Activated T-cell treated with anti-CD3 and anti-CD28 coated beads, Interleukin-2, amount 50 U/mL, for 1 hour (primary cell): ENCODE data around the gene SYT14.
"Not testable (repeated sequence)": the region's sequence is repeated elsewhere in the genome, so short reads cannot be mapped to it uniquely, and the experiment has no call there.

ENCODE experiments used
- DNase-seq: peaks from one replicate; pipeline ENCODE4 v3.0.0-alpha.2; 2020

The SYT14 gene

DNA sequence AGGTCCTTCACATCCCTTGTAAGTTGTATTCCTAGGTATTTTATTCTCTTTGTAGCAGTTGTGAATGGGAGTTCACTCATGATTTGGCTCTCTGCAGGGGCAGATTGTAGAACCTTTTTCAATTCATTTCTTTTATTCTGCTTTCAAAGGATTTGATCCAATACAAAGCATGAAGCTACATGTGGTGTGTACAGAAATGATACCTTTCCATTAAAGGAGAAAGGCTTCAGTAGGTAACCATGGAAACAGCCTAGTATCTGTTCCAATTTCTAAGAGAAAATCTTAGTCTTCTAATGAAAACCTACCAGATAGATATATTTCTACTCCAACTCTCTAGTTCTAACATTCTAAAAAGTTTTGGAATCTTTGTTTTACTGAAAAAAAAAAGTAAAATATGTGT is 105.0 kb downstream of the SYT14 start:
- no peak for DNase-seq

DNA sequence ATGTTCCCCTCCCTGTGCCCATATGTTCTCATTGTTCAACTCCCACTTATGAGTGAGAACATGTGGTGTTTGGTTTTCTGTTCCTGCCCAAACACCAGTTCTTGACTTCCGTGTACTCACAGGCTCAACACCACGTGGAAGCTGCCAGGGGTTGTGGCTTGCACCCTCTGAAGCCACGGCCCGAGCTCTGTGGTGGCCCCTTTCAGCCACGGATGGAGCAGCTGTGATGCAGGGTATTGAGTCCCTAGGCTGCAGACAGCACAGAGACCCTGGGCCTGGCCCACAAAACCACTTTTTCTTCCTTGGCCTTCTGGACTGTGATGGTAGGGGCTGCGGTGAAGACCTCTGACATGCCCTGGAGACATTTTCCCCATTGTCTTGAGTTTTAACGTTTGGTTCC is 111.6 kb downstream of the SYT14 start:
- no peak for DNase-seq

DNA sequence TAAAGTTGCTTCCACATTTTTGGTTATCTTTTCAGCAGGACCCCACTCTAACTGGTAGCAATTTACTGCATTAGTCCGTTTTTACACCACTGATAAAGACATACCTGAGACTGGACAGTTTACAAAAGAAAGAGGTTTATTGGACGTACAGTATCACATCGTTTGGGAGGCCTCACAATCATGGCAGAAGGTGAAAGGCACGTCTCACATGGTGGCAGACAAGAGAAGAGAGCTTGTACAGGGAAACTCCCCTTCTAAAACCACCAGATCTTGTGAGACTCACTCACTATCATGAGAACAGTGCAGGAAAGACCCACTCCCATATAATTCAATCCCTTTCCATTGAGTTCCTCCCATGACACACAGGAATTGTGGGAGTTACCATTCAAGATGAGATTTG is 112.5 kb downstream of the SYT14 start:
- not testable (repeated sequence) for DNase-seq

DNA sequence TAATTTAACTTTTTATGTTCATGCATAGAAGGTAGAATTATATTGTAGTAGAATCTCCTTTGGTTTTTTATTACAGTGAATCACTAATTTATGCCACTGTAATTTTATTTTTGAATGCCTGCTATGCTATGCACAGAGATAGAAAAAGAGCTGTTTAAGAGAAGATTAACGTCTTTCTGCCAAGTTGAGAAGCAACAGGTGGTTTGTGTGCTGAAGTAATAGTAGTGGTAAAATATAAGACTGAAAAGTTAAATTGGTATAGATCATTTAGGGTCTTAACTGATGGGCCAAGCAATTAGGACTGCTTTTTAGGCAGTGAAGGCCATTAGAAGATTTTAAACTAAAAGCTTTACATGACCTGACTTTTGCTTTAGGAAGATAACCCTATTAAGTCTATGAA is 115.1 kb downstream of the SYT14 start:
- no peak for DNase-seq

DNA sequence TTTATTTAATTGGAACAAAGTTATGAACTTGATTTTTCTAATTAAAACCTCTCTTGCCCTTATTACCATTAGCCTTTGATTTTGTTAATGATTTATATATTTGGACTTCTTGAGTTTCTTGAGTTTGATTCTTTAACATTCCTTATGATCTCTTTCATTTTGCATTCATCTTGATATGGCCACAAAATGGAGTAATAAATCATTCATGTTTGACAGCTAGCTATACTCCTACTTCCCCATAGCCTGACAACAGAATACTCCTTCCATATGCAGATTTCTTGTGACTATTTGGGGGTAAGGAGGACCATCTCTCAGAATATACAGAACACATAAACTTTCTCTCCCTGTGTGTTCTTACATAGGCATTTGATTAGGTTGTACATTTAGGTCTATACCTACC is 119.6 kb downstream of the SYT14 start:
- DNase-seq: no peak

DNA sequence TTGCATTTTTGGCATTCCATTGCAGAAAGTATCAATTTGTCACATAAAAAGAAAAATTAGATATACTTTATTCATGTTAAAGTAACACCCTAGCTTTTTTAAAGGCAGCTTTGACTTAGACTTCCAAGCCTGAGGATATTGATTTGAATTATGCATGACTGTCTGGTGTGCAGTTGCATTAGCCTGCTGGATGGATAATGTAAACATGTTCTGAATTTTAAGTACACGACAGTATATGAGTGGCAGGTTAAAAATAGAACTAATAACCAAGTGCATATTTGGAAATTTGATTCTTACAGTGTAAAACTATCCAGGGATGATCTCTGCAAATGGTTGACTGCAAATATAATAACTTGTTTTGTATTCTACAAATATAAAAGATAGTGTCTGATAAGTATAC is 124.0 kb downstream of the SYT14 start:
- no peak for DNase-seq

DNA sequence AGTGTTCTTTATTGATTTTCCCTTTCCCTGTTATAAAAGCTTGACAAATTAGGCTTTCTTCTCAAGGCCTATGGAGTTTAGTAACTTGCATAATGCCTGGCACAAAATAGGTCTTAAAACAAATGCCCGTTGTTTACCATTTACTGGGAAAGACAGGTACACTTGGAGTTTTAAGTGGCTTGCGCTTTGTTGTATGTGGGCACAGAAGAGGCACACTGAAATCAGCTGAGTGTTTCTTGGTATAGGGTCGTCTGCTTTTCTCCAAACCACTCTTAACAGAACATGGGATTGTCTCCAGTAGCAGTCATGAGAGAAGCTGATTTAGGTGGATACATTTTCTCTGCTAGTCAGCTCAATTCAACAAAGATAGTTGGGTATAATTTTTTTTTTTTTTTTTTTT is 132.5 kb downstream of the SYT14 start:
- no peak for DNase-seq

DNA sequence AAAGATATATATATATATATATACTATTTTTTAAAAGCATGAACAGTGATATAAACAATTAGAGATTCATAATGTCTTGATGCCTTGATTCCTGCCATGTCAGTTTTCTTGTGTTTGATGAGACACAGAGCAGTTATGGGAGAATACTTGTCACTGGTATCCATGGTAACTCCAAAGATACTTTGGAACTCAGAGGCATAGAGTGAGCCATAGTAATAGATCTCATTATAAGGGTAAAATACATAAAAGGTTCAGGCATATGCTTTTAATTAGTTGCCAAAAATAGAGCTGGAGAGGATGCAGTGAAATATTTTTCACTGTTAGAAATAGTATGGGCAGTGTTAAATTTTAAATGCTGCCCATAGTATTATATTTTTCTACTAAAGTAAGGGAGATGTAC is 134.1 kb downstream of the SYT14 start:
- DNase-seq: no peak

DNA sequence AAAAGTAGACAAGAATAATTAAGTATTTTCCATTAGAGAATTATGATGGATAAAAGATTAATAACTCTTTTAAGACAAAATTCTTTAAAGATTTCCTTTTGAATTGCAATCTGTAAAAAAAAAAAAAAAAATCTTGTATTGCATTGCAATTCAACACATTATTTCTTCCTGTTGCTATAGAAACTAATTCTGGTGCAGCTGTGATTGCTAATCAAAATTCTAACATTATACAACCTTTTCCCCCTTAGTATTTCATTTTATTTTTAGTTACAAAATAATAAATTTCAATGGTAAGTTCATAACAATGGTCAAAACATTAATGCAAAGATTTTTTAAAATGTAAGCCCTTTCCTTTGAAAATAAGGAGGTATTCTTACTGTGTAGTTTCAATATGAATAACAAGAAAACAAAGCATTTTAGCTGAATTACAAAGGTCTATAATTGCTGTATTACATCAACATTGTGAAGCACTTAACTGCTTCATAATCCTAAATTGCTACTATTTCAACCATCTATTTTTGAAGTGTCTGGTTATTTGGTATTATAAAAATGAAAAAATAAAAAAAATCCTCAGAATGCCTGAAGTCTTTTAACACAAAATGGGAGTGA is 135.0 kb downstream of the SYT14 start:
- DNase-seq: no peak

DNA sequence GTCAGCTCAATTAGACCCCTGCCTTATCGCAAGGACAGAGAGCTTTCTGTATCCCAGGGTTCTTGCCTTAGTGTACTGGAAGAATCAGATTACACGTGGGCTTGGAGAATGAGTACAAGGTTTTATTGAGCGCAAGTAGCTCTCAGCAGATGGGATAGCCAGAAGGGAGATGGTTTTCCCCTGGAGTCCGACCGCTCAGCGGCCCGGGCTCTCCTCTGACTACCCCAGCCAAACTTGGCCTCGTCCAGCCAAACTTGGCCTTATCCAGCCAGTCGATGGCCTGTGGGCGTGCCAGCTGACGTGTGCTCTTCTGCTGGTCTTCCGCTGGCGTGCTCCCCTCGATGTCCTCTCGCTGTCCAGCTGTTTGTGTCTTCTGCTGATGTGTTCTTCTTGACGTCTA is 136.9 kb downstream of the SYT14 start:
- DNase-seq: no peak

DNA sequence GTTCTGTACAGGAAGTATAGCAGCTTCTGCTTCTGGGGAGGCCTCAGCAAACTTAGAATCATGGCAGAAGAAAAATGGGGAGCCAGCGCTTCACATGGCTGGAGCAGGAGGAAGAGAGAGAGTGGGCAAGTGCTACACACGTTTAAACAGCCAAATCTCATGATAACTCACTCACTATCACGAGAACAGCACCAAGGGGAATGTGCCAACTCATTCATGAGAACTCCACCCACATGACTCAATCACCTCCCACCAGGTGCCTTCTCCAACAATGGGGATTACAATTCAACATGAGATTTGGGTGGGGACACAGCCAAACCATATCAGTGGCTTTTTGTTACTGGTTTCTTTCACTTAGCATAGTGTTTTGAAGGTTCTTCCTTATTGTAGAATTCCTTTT is 138.6 kb downstream of the SYT14 start:
- no peak for DNase-seq

DNA sequence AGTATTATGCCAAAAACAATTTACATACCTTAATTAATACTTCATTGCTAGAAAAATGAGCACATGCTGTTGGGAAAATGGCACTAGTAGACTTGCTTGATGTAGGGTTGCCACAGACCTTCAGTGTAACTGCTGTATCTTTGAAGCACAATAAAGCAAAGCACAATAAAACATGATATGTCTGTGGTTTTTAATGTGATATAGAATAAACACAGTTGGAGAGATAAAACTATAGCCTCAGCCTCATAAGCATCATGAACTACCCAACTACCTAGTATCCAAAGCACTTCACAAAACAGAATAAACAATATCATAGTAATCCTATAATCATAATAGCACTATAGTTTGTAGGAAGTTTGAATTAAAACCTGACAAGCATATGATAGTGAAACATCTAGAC is 143.5 kb downstream of the SYT14 start:
- DNase-seq: no peak

DNA sequence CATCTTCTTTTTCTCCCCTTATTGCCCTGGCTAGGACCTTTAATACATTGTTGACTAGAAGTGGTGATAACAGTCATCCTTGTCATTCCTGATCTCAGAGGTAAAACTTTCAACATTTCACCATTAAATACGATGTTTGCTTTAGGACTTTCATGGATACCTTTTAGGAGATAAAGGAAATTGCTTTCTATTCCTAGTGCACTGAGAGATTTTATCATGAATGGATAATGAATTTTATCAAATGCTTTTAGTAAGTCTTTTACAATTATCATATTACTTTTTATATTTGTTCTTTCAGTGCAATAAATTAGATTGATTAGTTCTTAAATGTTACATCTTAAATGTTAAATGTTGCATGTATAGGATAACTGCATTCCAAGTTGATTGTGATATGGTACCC is 147.3 kb downstream of the SYT14 start:
- DNase-seq: no peak

DNA sequence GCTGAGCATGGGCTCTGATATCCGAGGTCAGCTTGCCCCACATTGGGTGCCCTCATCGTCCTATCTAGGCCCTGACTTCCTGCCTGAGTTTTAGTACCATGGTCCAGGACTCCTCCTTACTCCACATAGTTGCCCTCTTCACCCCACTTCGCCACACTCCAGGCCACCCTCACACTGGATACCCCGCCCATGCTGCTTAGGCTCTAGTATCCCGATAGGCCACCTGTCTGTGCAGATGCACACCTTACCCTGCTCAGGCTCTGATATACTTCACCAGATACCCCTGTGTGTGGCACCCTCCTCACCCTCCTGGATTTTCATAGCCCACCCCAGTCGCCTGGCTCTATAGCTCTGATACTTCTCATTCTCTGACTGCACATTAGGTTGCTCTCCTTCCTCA is 149.0 kb downstream of the SYT14 start:
- DNase-seq: no peak

DNA sequence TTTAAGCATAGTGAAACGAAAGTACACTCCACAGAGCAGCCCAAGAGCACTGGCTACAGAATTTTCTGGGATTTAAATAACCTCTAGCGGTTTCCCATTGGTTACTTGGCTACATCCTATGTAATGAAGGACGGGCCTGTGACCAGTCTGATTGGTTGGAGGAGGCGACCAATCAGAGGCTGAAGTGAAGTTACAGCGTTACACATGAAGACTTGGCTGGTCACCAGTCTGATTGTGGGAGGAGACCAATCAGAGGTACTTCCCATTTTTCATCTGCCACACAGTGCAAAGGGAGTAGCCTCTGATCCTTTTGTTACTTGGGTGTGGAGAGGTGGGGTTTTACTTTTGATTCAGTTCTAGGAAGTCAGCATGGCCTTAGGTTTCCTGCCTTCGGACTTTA is 151.8 kb downstream of the SYT14 start:
- DNase-seq: no peak

DNA sequence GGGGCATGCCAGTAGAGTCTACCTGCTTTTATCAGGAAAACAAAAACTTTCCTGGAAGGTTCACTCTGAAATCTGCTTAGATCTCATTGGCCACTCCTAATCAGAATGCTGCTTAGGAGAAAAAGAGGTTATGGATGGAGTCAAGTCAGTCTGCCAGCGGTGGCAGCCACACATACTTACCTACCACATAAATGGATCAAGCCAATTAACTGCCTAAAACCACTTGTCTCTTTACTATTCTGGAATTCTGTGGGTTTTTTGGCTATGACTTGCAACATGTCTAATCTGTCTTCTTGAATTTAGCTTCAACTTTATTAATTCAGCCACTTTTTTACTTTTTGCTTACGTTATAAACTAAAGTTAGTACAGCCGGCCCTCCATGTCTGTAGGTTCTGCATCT is 154.3 kb downstream of the SYT14 start:
- no peak for DNase-seq

DNA sequence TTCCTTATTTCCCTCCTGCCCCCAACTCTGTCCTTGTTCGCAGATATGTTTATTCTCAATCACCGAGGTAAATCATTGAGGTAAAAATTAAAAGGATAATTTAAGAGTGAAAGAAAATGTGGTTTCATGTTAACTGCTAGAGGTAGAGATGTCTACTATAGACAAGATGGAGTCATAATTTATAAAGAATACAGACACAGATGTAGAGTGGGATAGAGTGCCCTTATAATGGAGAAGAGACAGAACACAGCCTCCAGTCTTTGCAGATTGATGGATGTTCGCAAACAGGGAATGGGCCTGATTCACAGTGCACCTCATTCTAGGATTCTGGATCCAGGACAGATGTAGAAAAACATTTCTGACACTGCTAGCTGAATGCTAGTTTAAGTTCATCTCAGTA is 155.4 kb downstream of the SYT14 start:
- no peak for DNase-seq

DNA sequence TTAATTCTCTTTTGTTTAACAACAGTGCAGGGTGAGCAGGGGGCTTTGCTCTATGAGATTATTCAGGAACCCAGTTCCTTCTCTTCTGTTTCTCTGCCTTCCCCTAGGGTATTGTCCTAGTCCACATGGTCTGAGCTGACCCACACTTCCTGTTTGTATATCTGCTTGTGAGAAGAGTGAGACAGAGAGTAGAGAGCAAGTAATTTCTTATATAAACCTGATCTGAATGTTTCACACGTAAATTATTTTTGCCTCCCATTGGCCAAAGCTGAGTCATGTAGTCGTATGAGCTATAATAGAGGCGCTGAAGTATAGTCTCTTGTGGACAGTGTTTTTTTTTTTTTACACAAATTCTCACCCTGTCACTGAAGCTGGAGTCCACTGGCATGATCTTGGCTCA is 160.3 kb downstream of the SYT14 start:
- DNase-seq: no peak

DNA sequence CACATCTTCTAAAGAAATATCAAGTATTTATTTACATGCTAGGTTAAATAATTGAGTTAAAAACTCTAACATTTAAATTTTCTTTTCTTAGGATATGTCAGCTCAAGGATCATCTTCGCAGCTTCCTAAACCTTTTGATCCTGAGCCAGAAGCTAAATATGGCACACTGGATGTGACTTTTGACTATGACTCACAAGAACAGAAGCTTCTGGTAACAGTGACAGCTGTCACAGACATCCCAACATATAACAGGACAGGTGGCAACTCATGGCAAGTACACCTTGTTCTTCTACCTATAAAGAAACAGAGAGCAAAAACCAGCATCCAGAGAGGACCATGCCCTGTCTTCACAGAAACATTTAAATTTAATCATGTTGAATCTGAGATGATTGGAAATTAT is 161.9 kb downstream of the SYT14 start:
- no peak for DNase-seq

DNA sequence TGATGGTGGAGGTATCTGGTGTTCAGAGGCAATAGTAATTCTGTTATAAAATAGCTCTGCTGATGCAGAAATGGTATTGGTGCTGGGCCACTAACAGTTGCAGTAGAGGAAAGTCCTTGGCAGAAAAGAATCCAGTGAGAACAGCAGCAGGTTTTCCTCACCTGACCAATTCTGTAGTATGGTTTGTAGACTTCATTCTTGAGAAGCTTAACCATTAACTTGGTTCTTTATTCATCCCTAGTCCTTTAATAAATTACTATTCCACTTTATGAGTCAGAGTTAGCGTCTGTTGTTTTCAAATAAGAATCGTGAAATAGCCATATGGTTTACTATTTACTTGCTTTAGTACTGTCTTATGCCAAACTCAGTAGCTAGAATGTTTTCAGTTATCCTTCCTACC is 166.1 kb downstream of the SYT14 start:
- no peak for DNase-seq

DNA sequence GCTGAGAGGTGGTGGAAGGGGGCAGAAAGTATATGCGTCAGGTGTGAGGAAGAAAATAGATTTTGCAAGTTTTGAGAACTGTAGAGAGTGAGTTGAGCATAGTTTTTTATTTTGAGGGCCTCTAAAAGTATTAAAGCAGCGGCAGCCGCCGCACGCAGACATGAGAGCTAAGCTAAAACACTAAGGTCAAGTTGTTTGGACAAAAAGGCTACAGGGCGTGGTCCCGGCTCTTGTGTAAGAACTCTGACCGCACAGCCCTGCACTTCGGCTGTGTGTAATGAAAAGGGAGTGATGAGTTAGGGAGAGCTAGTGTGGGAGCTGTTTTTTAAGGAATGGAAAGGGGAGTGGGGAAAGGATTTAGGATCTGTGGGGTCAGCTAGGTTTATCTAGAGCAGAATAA is 174.9 kb downstream of the SYT14 start:
- not testable (repeated sequence) for DNase-seq

DNA sequence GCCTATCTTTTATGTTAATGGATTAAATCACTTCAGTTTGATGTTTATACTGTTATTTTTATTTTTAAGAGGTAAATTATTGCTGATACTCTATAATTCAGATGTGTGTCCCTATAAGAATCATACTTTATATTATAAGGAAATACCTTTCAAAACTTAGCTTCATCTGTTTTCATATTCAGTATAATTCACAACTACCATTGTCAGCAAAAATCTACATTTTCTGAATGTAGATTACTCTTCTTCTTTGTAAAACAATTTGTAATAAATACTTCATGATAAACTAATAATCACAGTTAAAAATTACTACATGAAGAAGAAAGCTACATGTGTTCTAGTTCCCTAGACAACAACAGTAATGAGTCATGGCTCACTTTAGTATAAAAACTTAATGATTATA is 179.2 kb downstream of the SYT14 start:
- no peak for DNase-seq

DNA sequence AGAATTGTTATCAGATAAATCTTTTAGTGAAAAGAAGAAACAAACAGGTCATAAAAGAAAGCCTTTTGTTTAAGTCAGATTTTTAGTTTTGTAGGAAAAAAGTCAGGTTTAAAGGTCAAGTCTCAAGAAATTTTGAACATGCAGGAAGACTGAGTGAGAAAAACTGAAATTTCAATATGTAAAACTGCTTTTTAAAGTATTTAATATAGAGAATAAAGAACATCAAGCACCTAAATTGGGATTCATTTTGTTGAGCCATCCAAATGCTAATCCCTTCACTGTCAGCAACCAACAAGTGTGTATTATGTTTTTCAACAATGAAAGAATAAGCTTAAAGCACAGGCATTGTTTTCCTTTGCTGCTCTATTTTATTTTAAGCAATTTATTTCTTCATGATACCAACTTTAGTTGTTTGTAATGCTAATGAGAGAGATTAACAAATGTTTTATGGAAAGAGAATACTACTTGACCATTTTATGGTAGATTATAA is 179.7 kb downstream of the SYT14 start:
- no peak for DNase-seq

DNA sequence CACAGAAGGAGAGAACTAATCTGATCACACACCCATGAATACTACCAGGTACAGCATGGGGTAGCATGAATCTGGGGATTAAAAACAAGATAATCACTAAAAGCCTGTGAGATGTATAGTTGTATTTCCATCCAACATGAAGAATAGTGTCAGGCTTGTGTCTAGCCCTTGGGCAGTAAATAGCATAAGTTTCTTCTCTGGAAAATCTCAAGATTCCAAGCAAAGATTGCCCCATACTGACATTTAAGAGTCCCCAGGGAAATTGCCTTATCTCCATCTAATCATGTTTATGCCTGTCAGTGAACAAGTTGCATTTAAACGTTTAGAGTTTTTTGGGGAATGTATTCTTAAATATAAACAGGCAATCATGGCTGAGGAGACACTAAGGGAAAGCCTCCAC is 185.4 kb downstream of the SYT14 start:
- no peak for DNase-seq

DNA sequence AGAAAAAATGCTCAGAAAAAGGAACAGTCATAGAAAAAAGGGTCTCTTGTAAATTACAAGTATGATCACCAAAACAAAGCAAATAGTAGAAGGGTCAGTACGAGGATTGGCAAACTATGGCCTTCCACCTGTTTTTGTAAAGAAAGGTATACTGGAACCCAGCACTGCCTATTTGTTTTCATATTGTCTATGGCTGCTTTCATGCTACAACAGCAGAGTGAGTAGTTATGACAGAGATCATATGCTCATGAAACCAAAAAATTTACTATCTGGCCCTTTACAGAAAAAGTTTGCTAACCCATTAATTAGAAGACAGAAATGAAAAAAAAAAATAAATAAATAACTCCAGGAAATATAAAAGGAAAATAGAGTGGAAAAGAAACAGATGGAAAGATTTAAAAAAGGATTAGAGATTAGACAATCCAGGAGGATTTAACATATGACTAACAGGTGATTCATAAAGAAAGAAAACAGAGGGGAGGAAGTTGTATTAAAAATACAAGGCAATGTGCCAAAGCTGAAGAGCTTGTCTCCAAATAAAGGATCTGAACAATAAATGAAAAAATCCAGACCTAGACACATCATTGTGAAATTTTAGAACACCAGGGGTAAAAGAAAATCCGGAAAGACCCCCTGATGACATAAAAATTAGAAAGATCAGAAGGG is 186.0 kb downstream of the SYT14 start:
- no peak for DNase-seq
